ENCODE measurements around the gene ESYT1. TPM values are rescaled to one million over a fixed set of nuclear protein-coding genes. Genes with fewer than 3 reads are reported as not detected.
A peak's percentile ranks its signal among the peaks of the same experiment; 100 is the strongest.

The ESYT1 gene
- total and polyA plus RNA-seq, 10 of the 15 experiments (the other 5 are each of a cell fraction or from before 2014, with no cell fraction given), result 47.5 to 120 (median 87.1) TPM

DNA sequence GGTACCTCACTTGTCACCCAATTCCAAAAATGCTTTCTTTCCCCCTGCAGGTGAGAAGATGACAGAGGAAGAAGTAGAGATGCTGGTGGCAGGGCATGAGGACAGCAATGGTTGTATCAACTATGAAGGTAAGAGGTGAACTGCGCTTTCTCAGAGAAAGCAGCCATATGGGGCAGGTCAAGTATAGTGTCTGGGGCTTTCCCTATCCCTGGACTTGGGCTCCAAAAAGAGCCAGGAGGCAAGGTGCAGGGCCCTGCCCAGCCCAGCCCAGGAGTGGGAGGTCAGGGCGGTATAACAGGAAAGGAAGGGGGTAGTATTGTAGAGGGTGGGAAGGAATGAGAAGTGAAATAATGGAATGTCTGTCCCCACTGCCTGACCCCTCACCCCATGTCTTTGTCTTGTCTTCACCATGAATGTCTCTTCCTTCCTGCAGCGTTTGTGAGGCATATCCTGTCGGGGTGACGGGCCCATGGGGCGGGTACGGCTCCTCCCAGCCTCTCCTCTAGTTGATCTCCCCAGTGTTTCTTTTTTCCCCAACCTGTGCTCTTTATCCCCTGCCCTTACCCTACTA is 32.2 kb downstream of the ESYT1 start:
- ChIA-PET POLR2A (interaction anchor here (0.8 to 2.5 kb wide), 5 partner anchors 9 to 33 kb away, joined by 5 to 19 read pairs (median 11); partner anchors contain the start of genes ESYT1 and SMARCC2), CTCF (interaction anchor here (1.2 to 2.1 kb wide), 3 partner anchors 28 to 34 kb away, joined by 4 to 11 read pairs (median 10); partner anchors contain the start of gene SMARCC2), RAD21 (ENCODE audit: unreplicated experiment) (interaction anchor here (2.1 to 2.8 kb wide), 2 partner anchors 29 to 33 kb away, joined by 14 to 18 read pairs; partner anchors contain the start of genes ESYT1 and SMARCC2), SMC1A (ENCODE audit: uncharacterized antibody, unreplicated experiment) (interaction anchor here (2.4 to 2.7 kb wide), 2 partner anchors 27 to 32 kb away, joined by 12 read pairs; partner anchors contain the start of gene ESYT1)
- no TSS peak for BruUV-seq (replicated peaks)
- intact Hi-C loops (cut with micrococcal nuclease; ENCODE audit: unreplicated experiment), result no loop called here
- Histone ChIP-seq H3K4me1 (ENCODE audit: control insufficient read depth, insufficient read depth, low read length) (peaks cover 17% of the 10 kb centered on the region), H3K36me3 (ENCODE audit: control insufficient read depth in 2 of 2, insufficient read depth in 2 of 2, low read length in 1 of 2) (peaks cover 23 to 33% of the 10 kb centered on the region in 2 experiments), H3K27me3 (replicated peaks in 1 of 2; ENCODE audit: control insufficient read depth in 2 of 2, insufficient read depth in 2 of 2, low read length in 1 of 2) (no peaks in the 10 kb centered on the region), H3K79me2 (ENCODE audit: control insufficient read depth, insufficient read depth, low read length) (peaks cover 39% of the 10 kb centered on the region), H3K4me2 (ENCODE audit: control insufficient read depth, insufficient read depth) (peak overlapping the region; percentile 98), H4K20me1 (ENCODE audit: control insufficient read depth, insufficient read depth) (no peaks in the 10 kb centered on the region), H3K27ac (ENCODE audit: control insufficient read depth, insufficient read depth) (peak overlapping the region; percentile 91), H3K9ac (ENCODE audit: control insufficient read depth, insufficient read depth, low read length) (peak overlapping the region; percentile 89), H2AFZ (ENCODE audit: control insufficient read depth, low read depth, low read length) (no peak overlapping the region), H3K9me3 (replicated peaks; ENCODE audit: control insufficient read depth, insufficient read depth, low read length) (no peaks in the 10 kb centered on the region), H3K4me3 (peak overlapping the region; percentile 90)
- no peak for DNase-seq (ENCODE audit: low read depth, low spot score)
- peak; percentile 20 for ATAC-seq
- 5% methylated on average over 7 of the region's 7 CpGs for WGBS (ENCODE audit: insufficient coverage, insufficient replicate concordance, low lambda C conversion rate, missing lambda C conversion rate)
- FAIRE-seq, result no peak
- in situ Hi-C loops (cut with MboI), result no loop called here
- TF ChIP-seq ZBED1 (IDR thresholded peaks at IDR 0.05; ENCODE audit: borderline replicate concordance) (peak; percentile 58), ZBTB11 (CRISPR knock-in tag; IDR thresholded peaks at IDR 0.05) (no peak), CREB1 (IDR thresholded peaks at IDR 0.05; ENCODE audit: low read depth) (peak; percentile 35; the same call in 1 of the 2 replicates), PBX3 (IDR thresholded peaks at IDR 0.05; ENCODE audit: insufficient replicate concordance, low read depth, low read length) (peak; percentile 0), MAX (IDR thresholded peaks at IDR 0.05; ENCODE audit: low read depth, low read length) (no peak), POLR2AphosphoS5 (IDR thresholded peaks at IDR 0.05; ENCODE audit: low read length) (0 out of 2 replicates have a peak, but pooled peaks have one; percentile 70), PML (IDR thresholded peaks at IDR 0.05; ENCODE audit: low read length) (0 out of 2 replicates have a peak, but pooled peaks have one; percentile 66), SRF (IDR thresholded peaks at IDR 0.05; ENCODE audit: low read depth in 2 of 2, low read length in 2 of 2) (peak; percentile 60 to 63; a peak in 3 of 4 replicates), FOXM1 (IDR thresholded peaks at IDR 0.05; ENCODE audit: low read depth, low read length) (0 out of 2 replicates have a peak, but pooled peaks have one; percentile 4), MTA3 (IDR thresholded peaks at IDR 0.05; ENCODE audit: borderline replicate concordance, low read length) (no peak)
- TF ChIP-seq, protein P1, sequence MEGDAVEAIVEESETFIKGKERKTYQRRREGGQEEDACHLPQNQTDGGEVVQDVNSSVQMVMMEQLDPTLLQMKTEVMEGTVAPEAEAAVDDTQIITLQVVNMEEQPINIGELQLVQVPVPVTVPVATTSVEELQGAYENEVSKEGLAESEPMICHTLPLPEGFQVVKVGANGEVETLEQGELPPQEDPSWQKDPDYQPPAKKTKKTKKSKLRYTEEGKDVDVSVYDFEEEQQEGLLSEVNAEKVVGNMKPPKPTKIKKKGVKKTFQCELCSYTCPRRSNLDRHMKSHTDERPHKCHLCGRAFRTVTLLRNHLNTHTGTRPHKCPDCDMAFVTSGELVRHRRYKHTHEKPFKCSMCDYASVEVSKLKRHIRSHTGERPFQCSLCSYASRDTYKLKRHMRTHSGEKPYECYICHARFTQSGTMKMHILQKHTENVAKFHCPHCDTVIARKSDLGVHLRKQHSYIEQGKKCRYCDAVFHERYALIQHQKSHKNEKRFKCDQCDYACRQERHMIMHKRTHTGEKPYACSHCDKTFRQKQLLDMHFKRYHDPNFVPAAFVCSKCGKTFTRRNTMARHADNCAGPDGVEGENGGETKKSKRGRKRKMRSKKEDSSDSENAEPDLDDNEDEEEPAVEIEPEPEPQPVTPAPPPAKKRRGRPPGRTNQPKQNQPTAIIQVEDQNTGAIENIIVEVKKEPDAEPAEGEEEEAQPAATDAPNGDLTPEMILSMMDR (IDR thresholded peaks at IDR 0.05 in 2 of 3, conservative IDR thresholded peaks at IDR 0.05 in 1 of 3; ENCODE audit: control insufficient read depth in 2 of 3, extremely low read depth in 1 of 3, insufficient read depth in 1 of 3, low read depth in 3 of 3, low read length in 3 of 3), result no peak
- TF ChIP-seq, protein P2, sequence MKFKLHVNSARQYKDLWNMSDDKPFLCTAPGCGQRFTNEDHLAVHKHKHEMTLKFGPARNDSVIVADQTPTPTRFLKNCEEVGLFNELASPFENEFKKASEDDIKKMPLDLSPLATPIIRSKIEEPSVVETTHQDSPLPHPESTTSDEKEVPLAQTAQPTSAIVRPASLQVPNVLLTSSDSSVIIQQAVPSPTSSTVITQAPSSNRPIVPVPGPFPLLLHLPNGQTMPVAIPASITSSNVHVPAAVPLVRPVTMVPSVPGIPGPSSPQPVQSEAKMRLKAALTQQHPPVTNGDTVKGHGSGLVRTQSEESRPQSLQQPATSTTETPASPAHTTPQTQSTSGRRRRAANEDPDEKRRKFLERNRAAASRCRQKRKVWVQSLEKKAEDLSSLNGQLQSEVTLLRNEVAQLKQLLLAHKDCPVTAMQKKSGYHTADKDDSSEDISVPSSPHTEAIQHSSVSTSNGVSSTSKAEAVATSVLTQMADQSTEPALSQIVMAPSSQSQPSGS (IDR thresholded peaks at IDR 0.05; ENCODE audit: low read length), result peak; percentile 34; the same call in 1 of the 2 replicates
